Caco-2 (cell line): ENCODE measurements around the gene GCLM. TPM values are rescaled to one million over a fixed set of nuclear protein-coding genes. Genes with fewer than 3 reads are reported as not detected.

Source experiments
- BruUV-seq: library from RNA; stranded (reverse); fragments of 400-500 nt; replicated peaks from 2 replicates; lab custom pipeline; 2021; lab: Mats Ljungman, UMichigan
- CTCF ChIA-PET: fragments of 300-600 bp; sonication (Branson Sonifier 250); formaldehyde crosslinking; loops from one replicate; lab custom pipeline; 2022; ENCODE audit warnings: antibody characterized with exemption; lab: Charles Lee
- POLR2A ChIA-PET: fragments of 300-600 bp; sonication (Branson Sonifier 250); formaldehyde crosslinking; loops from one replicate; lab custom pipeline; 2022; ENCODE audit warnings: antibody characterized with exemption; lab: Charles Lee
- DNase-seq, 2 experiments: peaks; one replicate each; pipeline versions ENCODE4 v3.0.0 to v3.0.0-alpha.2; 2020 to 2022
- H3K27me3 ChIP-seq: replicated peaks from 2 replicates; pipeline ENCODE4 v1.6.0; 2011; ENCODE audit warnings: low read length; ENCODE audit not compliant: control insufficient read depth, insufficient read depth
- H3K36me3 ChIP-seq: 2 replicates; pipeline ENCODE4 v1.5.1; 2011; ENCODE audit warnings: low read length; ENCODE audit not compliant: control insufficient read depth, insufficient read depth
- H3K4me1 ChIP-seq: fragments of 250-450 bp; sonication (Bioruptor Pico); 2 replicates; pipeline ENCODE4 v1.5.1; 2020; ENCODE audit warnings: mild to moderate bottlenecking
- H3K4me3 ChIP-seq: 2 replicates; pipeline ENCODE4 v1.5.1; 2011; ENCODE audit warnings: low read depth, mild to moderate bottlenecking, control low read depth, low read length
- H3K9me3 ChIP-seq: fragments of 250-450 bp; sonication (Bioruptor Pico); 2 replicates; pipeline ENCODE4 v1.5.1; 2020; ENCODE audit warnings: mild to moderate bottlenecking, moderate library complexity
- H3K27ac Mint-ChIP-seq: one replicate; pipeline ENCODE4 v1.8.0; 2022; ENCODE audit warnings: mixed read lengths; ENCODE audit not compliant: unreplicated experiment
- H3K27me3 Mint-ChIP-seq: one replicate; pipeline ENCODE4 v1.8.0; 2022; ENCODE audit warnings: mixed read lengths; ENCODE audit not compliant: insufficient read depth, unreplicated experiment
- H3K36me3 Mint-ChIP-seq: one replicate; pipeline ENCODE4 v1.8.0; 2022; ENCODE audit warnings: mild to moderate bottlenecking, mixed read lengths; ENCODE audit not compliant: insufficient read depth, unreplicated experiment
- H3K4me1 Mint-ChIP-seq: one replicate; pipeline ENCODE4 v1.8.0; 2022; ENCODE audit warnings: low read depth, mixed read lengths; ENCODE audit not compliant: unreplicated experiment
- H3K4me3 Mint-ChIP-seq: one replicate; pipeline ENCODE4 v1.8.0; 2022; ENCODE audit warnings: mild to moderate bottlenecking, moderate library complexity, mixed read lengths; ENCODE audit not compliant: unreplicated experiment
- H3K9me3 Mint-ChIP-seq: one replicate; pipeline ENCODE4 v1.8.0; 2022; ENCODE audit warnings: mixed read lengths; ENCODE audit not compliant: unreplicated experiment
- intact Hi-C: fragments of 100-400 bp; cut with micrococcal nuclease; formaldehyde crosslinking; loops from one replicate; pipeline ENCODE4 v1.10.0; 2022; ENCODE audit not compliant: unreplicated experiment
- total RNA-seq: library from RNA; stranded (reverse); gene quantifications from 2 replicates; pipeline ENCODE4 v1.2.3, GENCODE V29; 2022
- TF ChIP-seq, protein P1 (sequence below), 2 experiments: fragments of 200-600 bp in 1 of 2; IDR thresholded peaks; 1 replicate in 1 of 2; 2 replicates in 1 of 2; pipeline versions ENCODE4 v1.5.1 to v1.8.0; 2011 to 2022; ENCODE audit warnings: antibody characterized with exemption in 1 of 2, control low read depth in 1 of 2, inconsistent platforms in 1 of 2, low read depth in 1 of 2, low read length in 1 of 2, mild to moderate bottlenecking in 1 of 2, moderate library complexity in 1 of 2; ENCODE audit not compliant: insufficient read depth in 1 of 2, severe bottlenecking in 1 of 2, unreplicated experiment in 1 of 2

The GCLM gene
- total RNA-seq, 1 experiment from 2014 or later: 11.8 TPM

DNA sequence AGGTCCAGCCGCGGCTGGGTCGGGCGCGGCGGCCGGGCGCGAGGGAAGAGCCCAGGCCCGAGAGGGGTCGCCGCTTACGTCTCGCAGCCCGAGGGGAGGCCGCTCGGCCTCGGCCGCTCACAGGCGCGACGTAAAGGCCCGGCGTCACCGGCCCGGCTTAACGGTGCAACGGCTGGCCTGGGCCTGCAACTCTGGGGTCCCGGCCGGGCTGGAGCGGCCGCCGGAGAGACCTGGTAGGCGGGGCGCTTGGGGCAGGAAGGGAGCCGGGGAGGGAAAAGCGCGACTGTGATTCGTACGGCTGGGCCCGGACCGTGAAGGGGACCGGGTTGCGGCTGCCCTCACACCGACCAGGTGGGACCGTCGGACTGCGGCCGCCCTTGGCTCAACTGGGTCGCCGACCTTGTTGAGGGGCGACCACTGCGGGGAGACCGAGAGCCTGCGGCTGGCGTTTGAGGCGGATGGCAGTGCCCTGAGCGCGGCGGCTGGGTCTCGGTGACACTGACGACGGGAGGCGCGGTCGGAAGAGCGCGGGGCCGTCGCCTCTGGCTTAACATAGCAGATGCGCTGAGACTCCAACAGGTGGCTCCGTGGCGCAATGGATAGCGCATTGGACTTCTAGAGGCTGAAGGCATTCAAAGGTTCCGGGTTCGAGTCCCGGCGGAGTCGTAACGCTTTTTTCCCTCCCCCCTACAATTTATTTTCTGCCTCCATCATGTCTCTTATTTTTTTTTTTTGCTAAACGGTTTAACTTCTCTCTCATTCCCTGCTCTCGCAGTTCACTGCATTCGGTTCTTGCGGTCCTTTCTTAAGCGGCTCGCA, 62.0 kb downstream of the GCLM start:
- TSS peak; percentile 61 for BruUV-seq

DNA sequence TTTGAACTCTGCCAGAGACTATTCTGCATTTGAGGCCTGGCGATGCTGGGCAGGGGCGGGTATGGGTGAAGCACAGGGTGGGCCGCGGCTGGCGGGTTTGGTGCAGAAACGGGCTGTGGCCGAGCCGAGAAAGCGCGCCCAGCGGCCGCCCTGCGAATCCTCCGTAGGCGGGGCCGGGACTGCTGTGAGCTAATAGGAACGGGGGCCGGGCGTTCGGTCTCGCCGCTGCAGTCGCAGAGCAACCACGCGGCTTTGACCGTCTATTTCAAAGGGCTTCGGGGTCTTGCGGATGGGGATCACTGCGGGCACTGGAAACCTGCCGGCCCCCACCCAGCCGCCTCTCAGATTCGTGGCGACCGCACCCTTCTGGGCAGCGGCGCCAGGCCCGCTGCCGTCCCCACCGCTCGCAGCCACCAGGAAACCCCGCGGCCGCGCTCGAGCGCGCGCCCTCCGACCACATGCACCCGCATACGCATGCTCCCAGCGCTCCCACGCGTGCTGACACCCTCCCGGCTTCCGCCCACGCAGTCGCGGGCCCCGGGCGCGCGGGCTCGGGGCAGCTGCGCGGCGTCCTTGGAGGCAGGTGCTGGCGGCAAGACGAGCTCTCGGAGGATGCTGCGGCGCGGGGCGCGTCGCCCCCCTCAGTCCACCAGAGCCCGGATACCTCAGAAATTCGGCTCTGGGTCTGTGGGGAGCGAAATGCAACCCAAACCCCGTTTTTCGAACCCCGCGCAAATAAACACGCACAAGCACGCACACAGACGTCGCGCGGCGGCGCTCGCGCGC, 62.8 kb downstream of the GCLM start:
- ChIA-PET POLR2A (interaction anchor here (0.9 to 1.3 kb wide), 2 partner anchors 18 to 33 kb away, joined by 3 to 8 read pairs; partner anchors contain the start of gene DNTTIP2), CTCF (interaction anchor here (1.6 to 1.7 kb wide), 3 partner anchors 18 to 217 kb away, joined by 4 to 10 read pairs (median 5); no protein-coding TSS in a partner anchor)
- no peaks in the 10 kb centered on the region for H3K4me1 Mint-ChIP-seq
- no peaks in the 10 kb centered on the region for H3K9me3 ChIP-seq
- H3K27ac Mint-ChIP-seq: peak overlapping the region; percentile 88
- peak overlapping the region; percentile 81 for H3K4me3 Mint-ChIP-seq
- no peaks in the 10 kb centered on the region for H3K27me3 ChIP-seq
- BruUV-seq: no TSS peak
- H3K4me3 ChIP-seq: peak overlapping the region; percentile 84
- H3K36me3 ChIP-seq: no peaks in the 10 kb centered on the region
- peaks cover 6% of the 10 kb centered on the region for H3K4me1 ChIP-seq
- TF ChIP-seq, protein P1, sequence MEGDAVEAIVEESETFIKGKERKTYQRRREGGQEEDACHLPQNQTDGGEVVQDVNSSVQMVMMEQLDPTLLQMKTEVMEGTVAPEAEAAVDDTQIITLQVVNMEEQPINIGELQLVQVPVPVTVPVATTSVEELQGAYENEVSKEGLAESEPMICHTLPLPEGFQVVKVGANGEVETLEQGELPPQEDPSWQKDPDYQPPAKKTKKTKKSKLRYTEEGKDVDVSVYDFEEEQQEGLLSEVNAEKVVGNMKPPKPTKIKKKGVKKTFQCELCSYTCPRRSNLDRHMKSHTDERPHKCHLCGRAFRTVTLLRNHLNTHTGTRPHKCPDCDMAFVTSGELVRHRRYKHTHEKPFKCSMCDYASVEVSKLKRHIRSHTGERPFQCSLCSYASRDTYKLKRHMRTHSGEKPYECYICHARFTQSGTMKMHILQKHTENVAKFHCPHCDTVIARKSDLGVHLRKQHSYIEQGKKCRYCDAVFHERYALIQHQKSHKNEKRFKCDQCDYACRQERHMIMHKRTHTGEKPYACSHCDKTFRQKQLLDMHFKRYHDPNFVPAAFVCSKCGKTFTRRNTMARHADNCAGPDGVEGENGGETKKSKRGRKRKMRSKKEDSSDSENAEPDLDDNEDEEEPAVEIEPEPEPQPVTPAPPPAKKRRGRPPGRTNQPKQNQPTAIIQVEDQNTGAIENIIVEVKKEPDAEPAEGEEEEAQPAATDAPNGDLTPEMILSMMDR (IDR thresholded peaks at IDR 0.05; ENCODE audit: insufficient read depth in 1 of 2, low read depth in 1 of 2, low read length in 1 of 2, severe bottlenecking in 1 of 2, unreplicated experiment in 1 of 2): peak in 1 of 2 experiments; percentile 35
- no peaks in the 10 kb centered on the region for H3K27me3 Mint-ChIP-seq
- peaks cover 8% of the 10 kb centered on the region for H3K9me3 Mint-ChIP-seq
- peaks cover 24% of the 10 kb centered on the region for H3K36me3 Mint-ChIP-seq
- peak; percentile 82 to 85 for DNase-seq
- intact Hi-C loops: loop anchor here (2.0 to 10.0 kb wide), 2 partner anchors 60 to 542 kb away; no protein-coding TSS in a partner anchor

More for the DNA sequence above, 62.0 kb downstream of the GCLM start:
- DNase-seq: peak; percentile 79 to 84
- intact Hi-C loops: loop anchor here (1.0 to 10.0 kb wide), 3 partner anchors 27 to 542 kb away; no protein-coding TSS in a partner anchor
- Mint-ChIP-seq H3K27ac (peak overlapping the region; percentile 88), H3K4me3 (peak overlapping the region; percentile 81), H3K27me3 (no peaks in the 10 kb centered on the region), H3K36me3 (peaks cover 24% of the 10 kb centered on the region), H3K4me1 (no peaks in the 10 kb centered on the region), H3K9me3 (peaks cover 8% of the 10 kb centered on the region)
- CTCF ChIA-PET: interaction anchor here (0.6 to 1.7 kb wide), 6 partner anchors 34 to 218 kb away, joined by 3 to 10 read pairs (median 3); no protein-coding TSS in a partner anchor
- Histone ChIP-seq H3K4me3 (peak overlapping the region; percentile 84), H3K4me1 (peaks cover 6% of the 10 kb centered on the region), H3K27me3 (no peaks in the 10 kb centered on the region), H3K36me3 (no peaks in the 10 kb centered on the region), H3K9me3 (no peaks in the 10 kb centered on the region)
- TF ChIP-seq, protein P1 (IDR thresholded peaks at IDR 0.05; ENCODE audit: insufficient read depth in 1 of 2, low read depth in 1 of 2, low read length in 1 of 2, severe bottlenecking in 1 of 2, unreplicated experiment in 1 of 2): peak in 1 of 2 experiments; percentile 9
- POLR2A ChIA-PET: interaction anchor here (0.6 kb wide), 3 partner anchors 32 to 886 kb away, joined by 4 to 12 read pairs (median 4); partner anchors contain the start of genes DIPK1A and DNTTIP2
